Mesendoderm (in vitro differentiated cells): ENCODE data around the gene HSD3B2.

Experiments
- DNase-seq: peaks from one replicate; pipeline ENCODE4 v3.0.0; 2013
- H2AK5ac ChIP-seq: 2 replicates; pipeline ENCODE4 v1.6.1; 2013; ENCODE audit warnings: low read length, inconsistent platforms
- H2BK120ac ChIP-seq: 2 replicates; pipeline ENCODE4 v1.6.1; 2013; ENCODE audit warnings: low read depth, mild to moderate bottlenecking, low read length, moderate library complexity, mixed read lengths
- H2BK15ac ChIP-seq: replicated peaks from 2 replicates; pipeline ENCODE4 v1.6.1; 2013; ENCODE audit warnings: low read depth, mild to moderate bottlenecking, moderate library complexity
- H2BK5ac ChIP-seq: 2 replicates; pipeline ENCODE4 v1.6.1; 2013; ENCODE audit warnings: low read length, inconsistent platforms
- H3K18ac ChIP-seq: 2 replicates; pipeline ENCODE4 v1.6.1; 2013; ENCODE audit warnings: mild to moderate bottlenecking, low read length, mixed read lengths
- H3K23ac ChIP-seq: one replicate; pipeline ENCODE4 v1.6.1; 2013; ENCODE audit warnings: low read length
- H3K27ac ChIP-seq: 2 replicates; pipeline ENCODE4 v1.5.1; 2013; ENCODE audit warnings: low read depth, mild to moderate bottlenecking, inconsistent platforms, low read length, moderate library complexity
- H3K27me3 ChIP-seq: 2 replicates; pipeline ENCODE4 v1.6.1; 2013; ENCODE audit warnings: low read length, control low read depth, mild to moderate bottlenecking, inconsistent platforms; ENCODE audit not compliant: insufficient read depth, poor library complexity
- H3K36me3 ChIP-seq: 2 replicates; pipeline ENCODE4 v1.6.1; 2013; ENCODE audit warnings: low read length, inconsistent platforms; ENCODE audit not compliant: control insufficient read depth, insufficient read depth
- H3K4ac ChIP-seq: one replicate; pipeline ENCODE4 v1.6.1; 2013; ENCODE audit warnings: low read depth, mild to moderate bottlenecking, low read length, moderate library complexity
- H3K4me1 ChIP-seq: 2 replicates; pipeline ENCODE4 v1.6.1; 2013; ENCODE audit warnings: low read depth, low read length, inconsistent platforms; ENCODE audit not compliant: control insufficient read depth
- H3K4me2 ChIP-seq: 2 replicates; pipeline ENCODE4 v1.6.1; 2013; ENCODE audit warnings: low read length
- H3K4me3 ChIP-seq: 2 replicates; pipeline ENCODE4 v1.5.1; 2013; ENCODE audit warnings: mild to moderate bottlenecking, low read length
- H3K56ac ChIP-seq: one replicate; pipeline ENCODE4 v1.6.1; 2013; ENCODE audit warnings: low read length
- H3K79me1 ChIP-seq: 2 replicates; pipeline ENCODE4 v1.6.1; 2013; ENCODE audit warnings: low read length, inconsistent platforms
- H3K79me2 ChIP-seq: 2 replicates; pipeline ENCODE4 v1.6.1; 2013; ENCODE audit warnings: mild to moderate bottlenecking, low read length; ENCODE audit not compliant: control insufficient read depth, insufficient read depth
- H3K9ac ChIP-seq: 2 replicates; pipeline ENCODE4 v1.6.1; 2013; ENCODE audit warnings: low read length, inconsistent platforms
- H4K5ac ChIP-seq: one replicate; pipeline ENCODE4 v1.6.1; 2013; ENCODE audit warnings: low read length
- H4K8ac ChIP-seq: one replicate; pipeline ENCODE4 v1.6.1; 2013; ENCODE audit warnings: low read depth, mild to moderate bottlenecking, control low read depth, low read length, moderate library complexity
- WGBS: extraction: QIAGEN DNeasy Blood & Tissue Kit; methylation state at CpG from one replicate; pipeline ENCODE4 v1.1.7; 2013; ENCODE audit warnings: low lambda C conversion rate, missing lambda C conversion rate; ENCODE audit not compliant: insufficient coverage; ENCODE audit errors: extremely low coverage; 5-methylcytosine and 5-hydroxymethylcytosine counted together

The HSD3B2 gene

GRCh38 chr1:119471566-119471965 is 56.6 kb downstream of the HSD3B2 start:
- no peaks in the 10 kb centered on the region for H3K79me1 ChIP-seq
- no peak overlapping the region for H3K56ac ChIP-seq
- no peak overlapping the region for H4K5ac ChIP-seq
- no peak overlapping the region for H2AK5ac ChIP-seq
- H3K9ac ChIP-seq, result no peak overlapping the region
- no peak overlapping the region for H4K8ac ChIP-seq
- H2BK120ac ChIP-seq, result no peak overlapping the region
- no peak overlapping the region for H3K4ac ChIP-seq
- H3K4me1 ChIP-seq, result no peaks in the 10 kb centered on the region
- DNase-seq, result no peak
- no peak overlapping the region for H2BK5ac ChIP-seq
- H3K4me2 ChIP-seq, result no peak overlapping the region
- H3K27ac ChIP-seq, result no peak overlapping the region
- no peak overlapping the region for H2BK15ac ChIP-seq
- H3K18ac ChIP-seq, result no peak overlapping the region
- H3K23ac ChIP-seq, result no peak overlapping the region
- H3K36me3 ChIP-seq, result no peaks in the 10 kb centered on the region
- no peaks in the 10 kb centered on the region for H3K79me2 ChIP-seq
- no peak overlapping the region for H3K4me3 ChIP-seq
- WGBS, result no CpG with 5 or more reads among the region's 5 CpGs
- H3K27me3 ChIP-seq, result no peaks in the 10 kb centered on the region

- H3K4me2 ChIP-seq, result no peak overlapping the region
- no peaks in the 10 kb centered on the region for H3K27me3 ChIP-seq
- H3K79me1 ChIP-seq, result no peaks in the 10 kb centered on the region
- no peaks in the 10 kb centered on the region for H3K79me2 ChIP-seq
- no peak overlapping the region for H3K4ac ChIP-seq
- no peak overlapping the region for H2BK120ac ChIP-seq
- H3K36me3 ChIP-seq, result no peaks in the 10 kb centered on the region
- H4K5ac ChIP-seq, result no peak overlapping the region
- no CpG with 5 or more reads among the region's 5 CpGs for WGBS
- no peak overlapping the region for H3K56ac ChIP-seq
- no peak overlapping the region for H4K8ac ChIP-seq
- H2BK15ac ChIP-seq, result no peak overlapping the region
- H3K18ac ChIP-seq, result no peak overlapping the region
- H3K4me3 ChIP-seq, result no peak overlapping the region
- H3K9ac ChIP-seq, result no peak overlapping the region
- no peak overlapping the region for H2AK5ac ChIP-seq
- no peak overlapping the region for H3K27ac ChIP-seq
- no peak for DNase-seq
- H2BK5ac ChIP-seq, result no peak overlapping the region
- H3K4me1 ChIP-seq, result no peaks in the 10 kb centered on the region
- H3K23ac ChIP-seq, result no peak overlapping the region
These were observed 57.3 kb downstream of the HSD3B2 start for GRCh38 chr1:119472080-119472818.
